Measurements from ENCODE around the gene DRP2. TPM values are rescaled to one million over a fixed set of nuclear protein-coding genes. Genes with fewer than 3 reads are reported as not detected.
A peak's percentile ranks its signal among the peaks of the same experiment; 100 is the strongest.
"Not testable (repeated sequence)": the region's sequence is repeated elsewhere in the genome, so short reads cannot be mapped to it uniquely, and the experiment has no call there.

Gene DRP2
- total RNA-seq, 4 donors from 2014 or later = 0.09 to 0.19 TPM; not detected in 2

DNA sequence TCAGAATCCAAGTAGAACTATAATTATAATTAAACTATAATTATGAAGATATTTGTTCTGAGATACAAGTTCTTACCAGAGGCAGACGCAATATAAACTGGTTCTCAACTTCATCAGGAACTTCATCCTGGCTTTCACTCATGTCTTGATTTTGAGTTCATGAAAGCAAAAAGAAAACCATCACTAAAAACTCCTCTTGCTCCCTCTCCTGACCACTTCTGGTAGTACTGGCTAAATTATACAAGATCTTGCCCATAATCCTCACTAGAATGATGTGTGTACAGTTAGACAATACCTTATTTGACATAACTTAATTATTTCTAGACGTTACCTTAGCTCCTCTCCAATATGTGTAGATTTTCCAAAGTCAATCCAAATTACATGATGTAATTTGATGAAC lies 67.8 kb downstream of the DRP2 start:
- no peak for TF ChIP-seq POLR2A (IDR thresholded peaks at IDR 0.05)
- TF ChIP-seq, protein P1, sequence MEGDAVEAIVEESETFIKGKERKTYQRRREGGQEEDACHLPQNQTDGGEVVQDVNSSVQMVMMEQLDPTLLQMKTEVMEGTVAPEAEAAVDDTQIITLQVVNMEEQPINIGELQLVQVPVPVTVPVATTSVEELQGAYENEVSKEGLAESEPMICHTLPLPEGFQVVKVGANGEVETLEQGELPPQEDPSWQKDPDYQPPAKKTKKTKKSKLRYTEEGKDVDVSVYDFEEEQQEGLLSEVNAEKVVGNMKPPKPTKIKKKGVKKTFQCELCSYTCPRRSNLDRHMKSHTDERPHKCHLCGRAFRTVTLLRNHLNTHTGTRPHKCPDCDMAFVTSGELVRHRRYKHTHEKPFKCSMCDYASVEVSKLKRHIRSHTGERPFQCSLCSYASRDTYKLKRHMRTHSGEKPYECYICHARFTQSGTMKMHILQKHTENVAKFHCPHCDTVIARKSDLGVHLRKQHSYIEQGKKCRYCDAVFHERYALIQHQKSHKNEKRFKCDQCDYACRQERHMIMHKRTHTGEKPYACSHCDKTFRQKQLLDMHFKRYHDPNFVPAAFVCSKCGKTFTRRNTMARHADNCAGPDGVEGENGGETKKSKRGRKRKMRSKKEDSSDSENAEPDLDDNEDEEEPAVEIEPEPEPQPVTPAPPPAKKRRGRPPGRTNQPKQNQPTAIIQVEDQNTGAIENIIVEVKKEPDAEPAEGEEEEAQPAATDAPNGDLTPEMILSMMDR (IDR thresholded peaks at IDR 0.05) = peak in 5 of 6 experiments; percentile 22 to 56 (median 49)
- no peak for DNase-seq
- H3K27ac ChIP-seq = no peak overlapping the region
- H3K9me3 ChIP-seq = no peaks in the 10 kb centered on the region
- 8 to 10% methylated on average over 2 of the region's 2 CpGs for WGBS, 2 donors
- H3K4me3 ChIP-seq = no peak overlapping the region
- intact Hi-C loops (cut with DNase I) = no loop called here
- no peaks in the 10 kb centered on the region for H3K36me3 ChIP-seq
- H3K27me3 ChIP-seq = peaks cover 0 to 11% (median 0%) of the 10 kb centered on the region in 4 donors
- H3K4me1 ChIP-seq = peaks cover 0 to 8% (median 0%) of the 10 kb centered on the region in 3 donors

DNA sequence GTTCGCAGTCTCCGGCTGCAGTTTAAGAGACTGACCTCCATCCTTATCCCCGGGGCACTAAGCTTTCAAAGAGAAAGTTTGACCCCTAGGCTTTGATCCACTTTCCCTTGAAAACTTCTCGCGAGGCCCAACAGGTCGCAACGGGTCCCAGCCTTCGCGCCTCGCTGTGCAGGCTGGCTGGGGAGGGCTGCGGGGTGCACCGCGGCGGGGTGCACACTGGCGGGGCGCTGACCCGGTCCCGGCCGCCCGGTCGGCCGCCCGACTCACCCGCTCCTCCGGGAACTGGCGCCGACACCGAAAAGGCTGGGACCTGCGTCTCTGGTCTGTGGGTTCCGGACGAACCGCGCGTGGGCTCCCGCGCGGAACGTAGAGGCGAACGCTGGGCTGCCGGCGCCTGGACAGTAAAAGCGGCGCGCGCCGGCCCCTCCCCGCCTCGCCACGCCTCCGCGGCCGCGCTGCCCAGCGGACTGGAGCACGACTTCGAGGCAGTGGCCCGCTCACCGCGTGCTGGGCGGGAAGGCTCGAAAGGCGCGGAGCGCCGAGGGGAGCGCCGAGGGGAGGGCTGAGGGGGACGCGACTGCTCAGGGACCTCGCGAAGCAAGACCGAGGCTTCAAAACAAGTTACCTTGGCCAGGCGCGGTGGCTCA lies 71.5 kb downstream of the DRP2 start, which contains the start of gene TAF7L:
TSS of gene TAF7L (minus strand) at position 378 of the 647 bp plus-strand sequence. CDS start 3,791 bp downstream, outside the sequence.
- Histone ChIP-seq H3K27ac (no peak within 1 kb of the TSS), H3K9me3 (no peaks in the 10 kb centered on the region), H3K36me3 (no peaks in the 10 kb centered on the region), H3K4me3 (peak within 1 kb of the TSS in 2 of 4 donors; percentile 34 to 53), H3K27me3 (peaks cover 0 to 11% (median 0%) of the 10 kb centered on the region in 4 donors), H3K4me1 (peaks cover 0 to 8% (median 0%) of the 10 kb centered on the region in 3 donors)
- intact Hi-C loops (cut with DNase I) = no loop called here
- TF ChIP-seq POLR2A (IDR thresholded peaks at IDR 0.05) = no peak
- TF ChIP-seq, protein P1 (IDR thresholded peaks at IDR 0.05) = no peak
- 55% methylated on average over 6 of the region's 75 CpGs; no CpG with 5 or more reads in 1 of the 2 donors for WGBS, 2 donors
- DNase-seq = no peak

DNA sequence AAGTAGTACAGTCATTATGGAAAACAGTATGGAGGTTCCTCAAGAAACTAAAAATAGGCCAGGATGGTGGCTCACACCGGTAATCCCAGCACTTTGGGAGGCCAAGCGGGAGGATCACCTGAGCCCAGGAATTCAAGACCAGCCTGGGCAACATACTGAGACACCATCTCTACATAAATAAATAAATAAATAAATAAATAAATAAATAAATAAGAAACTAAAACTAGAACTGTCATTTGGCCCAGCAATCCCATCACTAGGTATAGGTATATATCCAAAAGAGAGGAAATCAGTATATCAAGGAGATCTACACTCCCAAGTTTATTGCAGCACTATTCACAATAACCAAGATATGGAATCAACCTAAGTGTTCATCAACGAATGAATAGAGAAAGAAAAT lies 76.0 kb downstream of the DRP2 start:
- H3K4me3 ChIP-seq; H3K36me3 ChIP-seq; H3K27ac ChIP-seq; H3K4me1 ChIP-seq; intact Hi-C loops (cut with DNase I); H3K9me3 ChIP-seq; DNase-seq: not testable (repeated sequence)
- H3K27me3 ChIP-seq = peaks cover 0 to 11% (median 0%) of the 10 kb centered on the region in 4 donors
- 82 to 97% methylated on average over 3 of the region's 3 CpGs for WGBS, 2 donors

DNA sequence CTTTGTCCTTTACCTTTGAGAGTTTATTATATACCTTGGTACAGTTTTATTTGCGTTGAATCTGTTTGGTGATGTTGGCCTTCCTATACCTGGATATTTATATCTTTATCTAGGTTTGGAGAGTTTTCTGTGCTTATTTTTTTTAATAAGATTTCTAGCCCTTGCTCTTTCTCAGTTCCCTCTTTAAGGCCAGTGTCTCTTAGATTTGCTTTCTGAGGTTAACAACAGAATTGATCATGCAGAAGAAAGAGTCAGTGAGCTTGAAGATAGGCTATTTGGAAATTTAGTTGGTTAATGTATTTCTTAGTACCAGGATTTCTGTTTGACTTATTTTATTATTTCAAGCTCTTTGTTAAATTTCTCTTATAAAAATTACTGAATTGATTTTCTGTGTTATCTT lies 84.2 kb downstream of the DRP2 start:
- H3K36me3 ChIP-seq = no peaks in the 10 kb centered on the region
- intact Hi-C loops (cut with DNase I) = no loop called here
- no peak for TF ChIP-seq POLR2A (IDR thresholded peaks at IDR 0.05)
- TF ChIP-seq, protein P1 (IDR thresholded peaks at IDR 0.05) = no peak
- no peak overlapping the region for H3K4me3 ChIP-seq
- H3K4me1 ChIP-seq = no peaks in the 10 kb centered on the region
- no peak for DNase-seq
- 82 to 100% methylated on average over 1 of the region's 1 CpG for WGBS, 2 donors
- H3K27me3 ChIP-seq = peaks cover 0 to 2% (median 0%) of the 10 kb centered on the region in 4 donors
- no peak overlapping the region for H3K27ac ChIP-seq
- no peaks in the 10 kb centered on the region for H3K9me3 ChIP-seq

Small RNA genes lying within 50 kb of the gene (small RNA-seq; reads per million reads assigned to genes)
- gene Z70280.1 = 0 reads per million in 4 donors

Other genes with a start within 250 kb of the DRP2 start
- 10 to 100 TPM; 10.5 to 21.0 (median 12.7) TPM for gene TRMT2B, start 167.7 kb upstream of the DRP2 start, total RNA-seq
- gene TMEM35A, start 140.9 kb upstream of the DRP2 start, total RNA-seq = 1 to 10 TPM in 2 of 4 donors, under 1 TPM in 1, not detected in 1; 0.42 to 2.7 (median 1.1) TPM
- 1 to 10 TPM; 1.9 to 7.0 (median 3.7) TPM for gene CENPI, start 121.6 kb upstream of the DRP2 start, total RNA-seq
- under 1 TPM in 1 of 4 donors, not detected in 3; 0.44 TPM for gene TAF7L, start 71.5 kb downstream of the DRP2 start, total RNA-seq
- 10 to 100 TPM in 1 of 4 donors, 1 to 10 TPM in 3; 4.4 to 11.4 (median 8.1) TPM for gene TIMM8A, start 129.0 kb downstream of the DRP2 start, total RNA-seq
- gene BTK, start 166.4 kb downstream of the DRP2 start, total RNA-seq = 1 to 10 TPM in 2 of 4 donors, under 1 TPM in 2; 0.15 to 4.2 (median 0.83) TPM
- 1,000 to 10,000 TPM in 3 of 4 donors, 100 to 1,000 TPM in 1; 706 to 2,007 (median 1,553) TPM for gene RPL36A, start 171.2 kb downstream of the DRP2 start, total RNA-seq
- 10 to 100 TPM; 12.2 to 32.8 (median 21.9) TPM for gene GLA, start 188.1 kb downstream of the DRP2 start, total RNA-seq
- 10 to 100 TPM; 34.5 to 49.6 (median 46.7) TPM for gene HNRNPH2, start 188.4 kb downstream of the DRP2 start, total RNA-seq

Data from esophagus squamous epithelium (tissue), 5 donors.